GM12878 (cell line): Measurements from ENCODE around the gene ARHGDIA. TPM values are rescaled to one million over a fixed set of nuclear protein-coding genes. Genes with fewer than 3 reads are reported as not detected.

Experiments used
- ATAC-seq: fragments of 200-7000 bp; cut with Tn5 transposase; 3 replicates; pipeline ENCODE4 v1.9.1; 2020; ENCODE audit warnings: mild to moderate bottlenecking, moderate library complexity
- BruUV-seq: library from RNA; stranded (reverse); fragments of 400-500 nt; replicated peaks from 2 replicates; lab custom pipeline; 2021; lab: Mats Ljungman, UMichigan
- CTCF ChIA-PET: fragments of 300-600 bp; sonication (Branson Sonifier 250); formaldehyde crosslinking; extraction: SDS; loops from one replicate; lab custom pipeline; 2021; ENCODE audit warnings: inconsistent platforms; lab: Yijun Ruan, JAX
- POLR2A ChIA-PET: fragments of 350-600 bp; formaldehyde crosslinking; extraction: SDS; loops from one replicate; lab custom pipeline; 2021; ENCODE audit warnings: inconsistent platforms; lab: Charles Lee
- RAD21 ChIA-PET: fragments of 300-600 bp; sonication (Branson Sonifier 250); formaldehyde crosslinking; loops from one replicate; lab custom pipeline; 2023; ENCODE audit warnings: antibody characterized with exemption; ENCODE audit not compliant: unreplicated experiment; lab: Charles Lee
- SMC1A ChIA-PET: fragments of 300-600 bp; sonication (Branson Sonifier 250); formaldehyde crosslinking; loops from one replicate; lab custom pipeline; 2023; ENCODE audit not compliant: unreplicated experiment, uncharacterized antibody; lab: Charles Lee
- DNase-seq: peaks from one replicate; pipeline ENCODE4 v3.0.0-alpha.2; 2011; ENCODE audit warnings: low read depth, low spot score
- FAIRE-seq: peaks from 3 replicates; lab custom pipeline; 2011; peaks lifted over from hg19 to GRCh38; lab: Jason Lieb, UNC
- H2AFZ ChIP-seq: 2 replicates; pipeline ENCODE4 v1.6.0; 2011; ENCODE audit warnings: low read depth, low read length, control low read depth; ENCODE audit not compliant: control insufficient read depth
- H3K27ac ChIP-seq: 2 replicates; pipeline ENCODE4 v1.5.1; 2011; ENCODE audit warnings: control low read depth; ENCODE audit not compliant: control insufficient read depth, insufficient read depth
- H3K27me3 ChIP-seq, 2 experiments: replicated peaks in 1 of 2; 2 replicates each; pipeline versions ENCODE4 v1.6.0 to v1.6.1; 2011; ENCODE audit warnings: low read length in 1 of 2; ENCODE audit not compliant: control insufficient read depth in 2 of 2, insufficient read depth in 2 of 2
- H3K36me3 ChIP-seq, 2 experiments: 2 replicates each; pipeline ENCODE4 v1.5.1; 2011; ENCODE audit warnings: low read length in 1 of 2; ENCODE audit not compliant: control insufficient read depth in 2 of 2, insufficient read depth in 2 of 2
- H3K4me1 ChIP-seq: 2 replicates; pipeline ENCODE4 v1.6.1; 2011; ENCODE audit warnings: mild to moderate bottlenecking, low read length, moderate library complexity, mixed read lengths; ENCODE audit not compliant: control insufficient read depth, insufficient read depth
- H3K4me2 ChIP-seq: 2 replicates; pipeline ENCODE4 v1.6.0; 2011; ENCODE audit warnings: control low read depth; ENCODE audit not compliant: control insufficient read depth, insufficient read depth
- H3K4me3 ChIP-seq: fragments of 200-600 bp; sonication (generic); 2 replicates; pipeline ENCODE4 v1.5.1; 2016
- H3K79me2 ChIP-seq: 2 replicates; pipeline ENCODE4 v1.6.0; 2011; ENCODE audit warnings: low read length; ENCODE audit not compliant: control insufficient read depth, insufficient read depth
- H3K9ac ChIP-seq: 2 replicates; pipeline ENCODE4 v1.8.0; 2011; ENCODE audit warnings: low read length, control low read depth, mixed read lengths; ENCODE audit not compliant: control insufficient read depth, insufficient read depth
- H3K9me3 ChIP-seq: replicated peaks from 3 replicates; pipeline ENCODE4 v1.5.1; 2011; ENCODE audit warnings: mild to moderate bottlenecking, low read length; ENCODE audit not compliant: control insufficient read depth, insufficient read depth
- H4K20me1 ChIP-seq: 2 replicates; pipeline ENCODE4 v1.6.0; 2011; ENCODE audit not compliant: control insufficient read depth, insufficient read depth
- ATF7 ChIP-seq: fragments of 450-650 bp; IDR thresholded peaks from 2 replicates; pipeline ENCODE4 v1.6.1; 2016; ENCODE audit warnings: low read depth, mild to moderate bottlenecking
- BHLHE40 ChIP-seq, 2 experiments: fragments of 450-650 bp in 1 of 2; IDR thresholded peaks; 2 replicates each; pipeline ENCODE4 v1.6.1; 2011 to 2017; ENCODE audit warnings: low read depth in 2 of 2, borderline replicate concordance in 1 of 2, improper control_type of control experiment in 1 of 2, low read length in 1 of 2, mild to moderate bottlenecking in 1 of 2
- CEBPB ChIP-seq, 2 experiments: fragments of 150-350 bp in 1 of 2; IDR thresholded peaks; 2 replicates each; pipeline ENCODE4 v1.6.1; 2012 to 2014; ENCODE audit warnings: low read depth in 2 of 2, low read length in 2 of 2, borderline replicate concordance in 1 of 2, inconsistent platforms in 1 of 2
- FOXK2 ChIP-seq: fragments of 450-650 bp; IDR thresholded peaks from 2 replicates; pipeline ENCODE4 v1.6.1; 2017; ENCODE audit warnings: mild to moderate bottlenecking, moderate library complexity
- GATAD2B ChIP-seq: fragments of 450-650 bp; conservative IDR thresholded peaks from 2 replicates; pipeline ENCODE4 v1.6.1; 2017; ENCODE audit warnings: low read depth, mild to moderate bottlenecking, moderate library complexity
- HSF1 ChIP-seq: fragments of 150-350 bp; IDR thresholded peaks from 2 replicates; pipeline ENCODE4 v1.6.1; 2014; ENCODE audit warnings: mild to moderate bottlenecking, low read depth, low read length
- NRF1 ChIP-seq: conservative IDR thresholded peaks from 2 replicates; pipeline ENCODE4 v1.6.1; 2011; ENCODE audit warnings: mild to moderate bottlenecking, low read depth, low read length, improper control_type of control experiment
- PML ChIP-seq: IDR thresholded peaks from 2 replicates; pipeline ENCODE4 v1.6.1; 2012; ENCODE audit warnings: low read length, inconsistent platforms
- POLR2AphosphoS2 ChIP-seq: IDR thresholded peaks from 2 replicates; pipeline ENCODE4 v1.6.1; 2011; ENCODE audit warnings: low read depth, mild to moderate bottlenecking, low read length, improper control_type of control experiment, moderate library complexity
- RB1 ChIP-seq: fragments of 450-650 bp; formaldehyde crosslinking; IDR thresholded peaks from 2 replicates; pipeline ENCODE4 v1.6.1; 2017; ENCODE audit warnings: mild to moderate bottlenecking, borderline replicate concordance
- RUNX3 ChIP-seq: IDR thresholded peaks from 2 replicates; pipeline ENCODE4 v1.6.1; 2012; ENCODE audit warnings: low read length, inconsistent platforms
- SMC3 ChIP-seq: IDR thresholded peaks from 2 replicates; pipeline ENCODE4 v1.6.1; 2011; ENCODE audit warnings: low read length, improper control_type of control experiment, borderline replicate concordance
- SUPT20H ChIP-seq: IDR thresholded peaks from 2 replicates; pipeline ENCODE4 v1.6.1; 2011; ENCODE audit warnings: low read depth, mild to moderate bottlenecking, low read length, moderate library complexity, borderline replicate concordance; ENCODE audit not compliant: control insufficient read depth
- TCF3 ChIP-seq: IDR thresholded peaks from 2 replicates; pipeline ENCODE4 v1.6.1; 2012; ENCODE audit warnings: low read depth, mild to moderate bottlenecking, low read length, borderline replicate concordance; ENCODE audit not compliant: insufficient read depth
- ZNF207 ChIP-seq: fragments of 450-650 bp; IDR thresholded peaks from 2 replicates; pipeline ENCODE4 v1.6.1; 2014; ENCODE audit warnings: antibody characterized with exemption, mild to moderate bottlenecking, borderline replicate concordance
- WGBS: methylation state at CpG from one replicate; pipeline ENCODE4 v1.1.6; 2016; ENCODE audit warnings: low lambda C conversion rate; ENCODE audit not compliant: insufficient replicate concordance, insufficient coverage; ENCODE audit errors: missing lambda C conversion rate; 5-methylcytosine and 5-hydroxymethylcytosine counted together
- in situ Hi-C: fragments of 300-500 bp; cut with MboI; formaldehyde crosslinking; loops from 9 replicates; pipeline ENCODE4 v1.14.3; 2018; ENCODE audit warnings: mixed read lengths
- intact Hi-C: fragments of 100-400 bp; cut with micrococcal nuclease; formaldehyde crosslinking; loops from one replicate; pipeline ENCODE4 v1.14.2; 2022; ENCODE audit not compliant: unreplicated experiment
- polyA plus RNA-seq, 11 experiments: library from polyadenylated mRNA; depleted of rRNA in 4 of 11; unstranded in 6 of 11; stranded (reverse) in 5 of 11; fragments of >200 nt; fragmentation: Nextera tagmentation in 4 of 11; fragmentation: Illumina TruSeq in 1 of 11; extraction: Ambion mirVana in 4 of 11; extraction: Trizol in 1 of 11; gene quantifications; 1 replicate in 1 of 11; 2 replicates in 10 of 11; pipeline versions ENCODE4 v1.2.1 to v1.2.3, GENCODE V29; 2011 to 2016; ENCODE audit warnings: inconsistent platforms in 2 of 11, missing spikeins in 2 of 11, low read depth in 1 of 11
- total RNA-seq, 4 experiments: library from RNA; depleted of rRNA in 3 of 4; stranded (reverse); fragments of >200 nt in 3 of 4; fragmentation: Illumina TruSeq in 1 of 4; extraction: Trizol in 1 of 4; gene quantifications; 2 replicates each; pipeline versions ENCODE4 v1.2.1 to v1.2.3, GENCODE V29; 2013 to 2021
- TF ChIP-seq, protein P1 (sequence below): fragments of 450-650 bp; IDR thresholded peaks from 2 replicates; pipeline ENCODE4 v1.6.1; 2016; ENCODE audit warnings: mild to moderate bottlenecking, moderate library complexity, borderline replicate concordance

ARHGDIA gene
- total and polyA plus RNA-seq, 10 of the 15 experiments (the other 5 are each of a cell fraction or from before 2014, with no cell fraction given), result 17.9 to 552 (median 169) TPM

DNA sequence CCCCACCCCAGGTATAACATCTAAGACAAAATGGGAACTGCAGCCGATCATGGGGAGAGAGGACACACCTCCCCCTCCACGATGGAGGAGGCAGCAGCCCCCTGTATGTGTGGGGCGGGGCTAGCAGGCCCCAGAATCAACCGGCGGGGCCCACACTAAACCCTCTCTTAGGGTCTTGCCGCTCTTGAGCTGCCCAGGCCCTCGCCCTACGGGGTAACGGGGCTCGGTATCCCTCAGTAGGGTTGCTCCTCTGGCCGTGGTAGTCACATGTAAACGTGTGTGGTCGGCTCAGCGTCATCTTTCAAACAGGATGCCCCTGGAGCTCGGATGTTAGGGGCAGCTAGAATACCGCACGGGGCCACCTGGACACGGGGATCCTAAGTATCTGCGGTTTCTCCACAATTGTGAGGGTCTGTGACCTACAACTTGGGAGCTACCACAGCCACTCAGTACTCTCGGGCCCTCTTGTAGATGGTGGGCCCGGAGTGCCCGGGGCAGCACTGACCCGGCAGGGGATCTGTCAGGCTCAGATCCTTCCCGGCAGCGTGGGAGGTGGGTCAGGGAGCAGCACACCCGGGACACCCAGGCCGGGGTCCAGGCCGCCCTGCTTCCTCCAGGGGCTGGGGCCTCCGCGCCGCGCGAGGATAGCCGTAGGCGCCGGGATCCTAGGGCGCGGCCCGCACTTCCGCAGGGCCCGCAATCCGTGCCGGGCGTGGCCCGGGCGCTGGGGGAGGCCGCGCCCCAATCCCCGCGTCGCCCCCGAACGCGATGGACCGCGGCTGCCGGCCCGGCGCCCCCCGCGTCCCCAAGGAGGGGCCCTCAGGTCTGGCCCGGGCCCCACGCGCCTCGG is 781 bp downstream of the ARHGDIA start:
- 0 out of 2 replicates have a peak, but pooled peaks cover 8% of the 10 kb centered on the region for H3K4me1 ChIP-seq
- H3K4me2 ChIP-seq, result peak overlapping the region; percentile 81
- ChIA-PET RAD21 (interaction anchor here (1.0 to 2.1 kb wide), 4 partner anchors 9 to 56 kb away, joined by 3 to 8 read pairs (median 4); partner anchors contain the start of genes ALYREF and ANAPC11), POLR2A (interaction anchor here (0.5 to 3.5 kb wide), 12 partner anchors 8 to 623 kb away, joined by 3 to 26 read pairs (median 6); partner anchors contain the start of genes ALYREF, ANAPC11, FASN and MCRIP1), SMC1A (interaction anchor here (0.8 to 1.7 kb wide), 4 partner anchors 9 to 43 kb away, joined by 3 to 7 read pairs (median 5); partner anchors contain the start of gene ANAPC11), CTCF (interaction anchor here (0.5 to 2.5 kb wide), 16 partner anchors 9 to 167 kb away, joined by 3 to 10 read pairs (median 5); partner anchors contain the start of genes DCXR, MAFG and P4HB)
- FAIRE-seq (peak; percentile 35), DNase-seq (no peak), ATAC-seq (peak; percentile 24)
- peak overlapping the region; percentile 95 for H3K4me3 ChIP-seq
- H3K79me2 ChIP-seq, result peaks cover 47% of the 10 kb centered on the region
- no peak overlapping the region for H2AFZ ChIP-seq
- H3K27ac ChIP-seq, result peak overlapping the region; percentile 83
- H4K20me1 ChIP-seq, result 0 out of 2 replicates have a peak, but pooled peaks cover 3% of the 10 kb centered on the region
- no TSS peak for BruUV-seq
- H3K9ac ChIP-seq, result peak overlapping the region; percentile 91
- intact Hi-C loops (loop anchor here (5.0 kb wide), 1 partner anchor 57 kb away; the partner anchor contains the start of gene MAFG), in situ Hi-C loops (no loop called here)
- H3K36me3 ChIP-seq, result peaks cover 1 to 24% of the 10 kb centered on the region in 2 experiments; a peak in 2 of 4 replicates
- under 1% methylated on average over 51 of the region's 65 CpGs for WGBS
- H3K27me3 ChIP-seq, result no peaks in the 10 kb centered on the region
- no peaks in the 10 kb centered on the region for H3K9me3 ChIP-seq
- TF ChIP-seq ATF7, result no peak
- TF ChIP-seq ZNF207, result 0 out of 2 replicates have a peak, but pooled peaks have one; percentile 37
- TF ChIP-seq, protein P1, sequence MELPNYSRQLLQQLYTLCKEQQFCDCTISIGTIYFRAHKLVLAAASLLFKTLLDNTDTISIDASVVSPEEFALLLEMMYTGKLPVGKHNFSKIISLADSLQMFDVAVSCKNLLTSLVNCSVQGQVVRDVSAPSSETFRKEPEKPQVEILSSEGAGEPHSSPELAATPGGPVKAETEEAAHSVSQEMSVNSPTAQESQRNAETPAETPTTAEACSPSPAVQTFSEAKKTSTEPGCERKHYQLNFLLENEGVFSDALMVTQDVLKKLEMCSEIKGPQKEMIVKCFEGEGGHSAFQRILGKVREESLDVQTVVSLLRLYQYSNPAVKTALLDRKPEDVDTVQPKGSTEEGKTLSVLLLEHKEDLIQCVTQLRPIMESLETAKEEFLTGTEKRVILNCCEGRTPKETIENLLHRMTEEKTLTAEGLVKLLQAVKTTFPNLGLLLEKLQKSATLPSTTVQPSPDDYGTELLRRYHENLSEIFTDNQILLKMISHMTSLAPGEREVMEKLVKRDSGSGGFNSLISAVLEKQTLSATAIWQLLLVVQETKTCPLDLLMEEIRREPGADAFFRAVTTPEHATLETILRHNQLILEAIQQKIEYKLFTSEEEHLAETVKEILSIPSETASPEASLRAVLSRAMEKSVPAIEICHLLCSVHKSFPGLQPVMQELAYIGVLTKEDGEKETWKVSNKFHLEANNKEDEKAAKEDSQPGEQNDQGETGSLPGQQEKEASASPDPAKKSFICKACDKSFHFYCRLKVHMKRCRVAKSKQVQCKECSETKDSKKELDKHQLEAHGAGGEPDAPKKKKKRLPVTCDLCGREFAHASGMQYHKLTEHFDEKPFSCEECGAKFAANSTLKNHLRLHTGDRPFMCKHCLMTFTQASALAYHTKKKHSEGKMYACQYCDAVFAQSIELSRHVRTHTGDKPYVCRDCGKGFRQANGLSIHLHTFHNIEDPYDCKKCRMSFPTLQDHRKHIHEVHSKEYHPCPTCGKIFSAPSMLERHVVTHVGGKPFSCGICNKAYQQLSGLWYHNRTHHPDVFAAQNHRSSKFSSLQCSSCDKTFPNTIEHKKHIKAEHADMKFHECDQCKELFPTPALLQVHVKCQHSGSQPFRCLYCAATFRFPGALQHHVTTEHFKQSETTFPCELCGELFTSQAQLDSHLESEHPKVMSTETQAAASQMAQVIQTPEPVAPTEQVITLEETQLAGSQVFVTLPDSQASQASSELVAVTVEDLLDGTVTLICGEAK, result no peak
- 0 out of 2 replicates have a peak, but pooled peaks have one; percentile 29 for TF ChIP-seq TCF3
- peak; percentile 33 for TF ChIP-seq RUNX3
- TF ChIP-seq CEBPB (IDR thresholded peaks at IDR 0.05; ENCODE audit: borderline replicate concordance in 1 of 2, low read depth in 2 of 2, low read length in 2 of 2), result no peak
- no peak for TF ChIP-seq NRF1
- no peak for TF ChIP-seq SMC3
- no peak for TF ChIP-seq PML
- TF ChIP-seq SUPT20H, result no peak
- peak; percentile 64; the same call in 1 of the 2 replicates for TF ChIP-seq POLR2AphosphoS2
- TF ChIP-seq FOXK2, result no peak
- no peak for TF ChIP-seq HSF1
- TF ChIP-seq GATAD2B, result no peak; the same call in 1 of the 2 replicates
- TF ChIP-seq BHLHE40 (IDR thresholded peaks at IDR 0.05; ENCODE audit: borderline replicate concordance in 1 of 2, low read depth in 2 of 2, low read length in 1 of 2), result peak in 1 of 2 experiments; percentile 38; a peak in 2 of 4 replicates
- no peak for TF ChIP-seq RB1
